Parietal lobe (tissue), 1 donor: Measurements from ENCODE around the gene GFRA1. TPM values are rescaled to one million over a fixed set of nuclear protein-coding genes. Genes with fewer than 3 reads are reported as not detected.

Experiments used
- total RNA-seq: library from RNA; depleted of rRNA; stranded (reverse); fragments of >200 nt; gene quantifications from one replicate; pipeline ENCODE4 v1.2.3, GENCODE V29; 2014

Gene GFRA1, protein sequence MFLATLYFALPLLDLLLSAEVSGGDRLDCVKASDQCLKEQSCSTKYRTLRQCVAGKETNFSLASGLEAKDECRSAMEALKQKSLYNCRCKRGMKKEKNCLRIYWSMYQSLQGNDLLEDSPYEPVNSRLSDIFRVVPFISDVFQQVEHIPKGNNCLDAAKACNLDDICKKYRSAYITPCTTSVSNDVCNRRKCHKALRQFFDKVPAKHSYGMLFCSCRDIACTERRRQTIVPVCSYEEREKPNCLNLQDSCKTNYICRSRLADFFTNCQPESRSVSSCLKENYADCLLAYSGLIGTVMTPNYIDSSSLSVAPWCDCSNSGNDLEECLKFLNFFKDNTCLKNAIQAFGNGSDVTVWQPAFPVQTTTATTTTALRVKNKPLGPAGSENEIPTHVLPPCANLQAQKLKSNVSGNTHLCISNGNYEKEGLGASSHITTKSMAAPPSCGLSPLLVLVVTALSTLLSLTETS
- 6.3 TPM for total RNA-seq

DNA sequence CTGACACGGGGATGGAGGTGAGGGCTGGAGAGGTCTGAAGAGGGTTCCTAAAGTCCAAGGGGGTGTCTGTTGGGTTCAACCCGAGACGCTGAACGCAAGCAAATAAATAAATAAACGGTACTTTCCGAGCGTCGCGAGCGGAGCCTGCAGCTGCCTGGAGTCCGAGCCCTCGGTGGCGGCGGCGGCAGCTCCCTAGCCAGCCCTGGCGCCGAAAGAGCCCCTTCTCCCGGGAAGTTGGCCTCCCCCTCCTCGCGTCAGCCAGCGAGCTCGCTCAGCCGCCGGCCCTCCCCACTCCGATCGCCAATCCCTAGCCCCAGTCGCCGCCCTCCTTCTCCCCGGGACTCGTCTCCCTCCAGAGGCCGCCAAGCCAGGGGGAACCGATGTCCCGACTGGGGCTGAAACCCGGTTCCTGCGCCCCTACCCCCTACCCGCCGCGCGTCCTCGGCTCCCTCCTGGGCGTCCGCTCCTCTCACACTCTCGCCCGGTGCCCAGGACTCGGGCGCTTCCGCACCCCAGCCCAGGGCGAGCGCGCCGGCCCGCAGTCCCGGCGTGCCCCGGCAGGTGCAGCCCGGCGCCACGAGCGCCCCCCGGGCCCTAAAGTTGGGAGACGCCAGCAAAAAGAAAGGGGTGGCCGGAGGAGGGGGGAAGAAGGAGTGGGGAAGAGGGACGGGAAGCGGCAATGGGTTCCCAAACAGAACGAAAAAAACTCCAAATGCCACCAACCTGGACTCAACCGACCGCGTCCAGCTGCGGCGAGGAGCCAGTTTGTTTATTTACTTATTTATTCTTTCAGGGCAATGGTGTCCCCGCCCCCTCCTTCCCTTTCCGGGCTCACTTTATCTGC is at the start of gene GFRA1:
Gene GFRA1 (minus strand): TSS at position 767 of the 844 bp plus-strand sequence. CDS start 1,177 bp downstream, outside the sequence.

Other genes with a start within 250 kb of the GFRA1 start
- gene CCDC172, start 51.2 kb upstream of the GFRA1 start, total RNA-seq: not detected
- not detected for gene PNLIPRP3, start 154.6 kb upstream of the GFRA1 start, total RNA-seq